ENCODE results near the gene SENP2. TPM values are rescaled to one million over a fixed set of nuclear protein-coding genes. Genes with fewer than 3 reads are reported as not detected.

The SENP2 gene
- total RNA-seq, 1 donor from 2014 or later, result 51.8 TPM

Other genes starting within 250 kb of the SENP2 start
- 44.2 TPM for gene MAP3K13, start 223.2 kb upstream of the SENP2 start, total RNA-seq
- gene TMEM41A, start 87.3 kb upstream of the SENP2 start, total RNA-seq, result 31.9 TPM
- gene LIPH, start 33.7 kb upstream of the SENP2 start, total RNA-seq, result 16.7 TPM
- gene IGF2BP2, start 238.7 kb downstream of the SENP2 start, total RNA-seq, result 5.5 TPM

All from ureter (tissue), 1 donor.